Kidney tubule cell (primary cell): ENCODE measurements around the gene NTM.

Source experiments
- DNase-seq: peaks from one replicate; pipeline ENCODE4 v3.0.0-alpha.2; 2018; ENCODE audit warnings: low spot score

Gene NTM

DNA sequence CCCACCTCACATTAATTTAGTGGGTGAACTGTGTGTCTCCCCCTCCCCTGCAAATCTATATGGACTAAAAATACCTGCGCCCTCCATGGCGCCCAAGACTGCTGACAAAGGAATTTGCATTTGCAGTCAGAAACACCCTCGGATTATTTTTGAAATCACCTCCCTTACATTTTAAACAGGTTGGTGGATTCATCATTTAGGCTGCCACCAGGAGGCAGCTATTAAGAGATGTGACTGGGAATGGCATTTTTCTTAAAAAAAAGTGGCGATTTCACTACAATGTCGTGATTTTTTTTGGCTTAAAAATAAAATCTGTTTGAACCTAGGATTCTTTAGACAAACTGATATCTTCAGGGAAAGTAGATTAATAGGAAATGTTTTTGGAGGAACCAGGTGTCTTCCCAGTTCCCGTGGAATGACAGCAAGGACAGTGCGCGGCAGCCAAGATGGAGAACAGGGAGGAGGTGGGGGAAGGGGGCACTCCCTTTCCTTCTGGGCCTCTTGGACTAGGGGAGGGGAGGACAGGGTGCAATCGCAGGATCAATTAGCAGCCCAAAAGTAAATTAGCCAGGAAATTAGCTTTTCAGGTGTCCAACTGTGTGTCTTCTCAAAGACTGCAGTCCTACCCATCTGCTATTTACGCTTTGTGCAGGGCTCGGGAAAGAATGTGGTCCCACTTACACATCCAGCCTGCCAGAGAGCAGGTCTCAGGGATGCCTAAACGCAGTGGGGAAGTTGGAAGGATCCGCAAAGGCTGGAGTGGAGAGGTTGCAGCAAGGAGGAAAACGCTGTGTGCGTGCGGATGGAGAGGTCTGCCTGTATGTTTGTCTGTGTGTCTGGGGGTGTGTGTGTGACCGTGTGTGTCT is 496.4 kb downstream of the NTM start:
- DNase-seq: no peak

DNA sequence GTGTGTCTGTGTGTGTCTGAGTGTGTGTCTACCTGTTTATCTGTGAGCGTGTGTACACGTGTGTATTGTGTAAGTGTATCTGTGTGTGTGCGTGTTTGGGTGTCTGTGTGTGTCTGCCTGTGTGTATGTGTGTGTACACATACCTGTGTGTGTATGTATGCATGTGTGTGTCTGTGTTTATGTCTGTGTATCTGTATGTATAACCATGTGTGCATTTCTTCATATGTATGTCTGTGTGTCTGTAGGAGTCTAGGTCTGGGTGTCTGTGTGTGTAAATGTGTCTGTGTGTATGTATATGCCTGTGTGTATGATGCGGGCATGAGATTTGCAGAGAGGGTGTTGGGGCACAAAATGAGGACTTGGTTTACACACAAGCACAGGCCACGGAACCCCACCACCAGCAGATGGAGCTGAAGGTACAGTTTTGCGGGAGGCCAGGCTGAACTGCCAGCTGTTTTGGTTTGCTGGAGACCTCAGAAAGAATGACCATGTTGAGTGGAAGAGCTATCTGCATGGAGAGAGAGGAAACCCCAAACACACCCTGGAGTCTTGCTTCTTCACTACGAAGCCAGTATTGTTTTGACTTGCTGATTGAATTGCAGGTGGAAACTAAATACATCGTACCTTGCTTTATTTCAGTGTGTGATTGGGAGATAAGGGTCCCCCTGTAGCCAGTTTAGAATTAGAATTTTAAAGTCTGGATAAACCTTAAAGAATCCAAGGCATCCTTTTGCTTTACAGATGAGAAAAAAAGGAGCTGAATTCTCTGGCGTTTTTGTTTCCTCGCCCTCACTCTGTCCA is 497.2 kb downstream of the NTM start:
- DNase-seq: peak; percentile 78

DNA sequence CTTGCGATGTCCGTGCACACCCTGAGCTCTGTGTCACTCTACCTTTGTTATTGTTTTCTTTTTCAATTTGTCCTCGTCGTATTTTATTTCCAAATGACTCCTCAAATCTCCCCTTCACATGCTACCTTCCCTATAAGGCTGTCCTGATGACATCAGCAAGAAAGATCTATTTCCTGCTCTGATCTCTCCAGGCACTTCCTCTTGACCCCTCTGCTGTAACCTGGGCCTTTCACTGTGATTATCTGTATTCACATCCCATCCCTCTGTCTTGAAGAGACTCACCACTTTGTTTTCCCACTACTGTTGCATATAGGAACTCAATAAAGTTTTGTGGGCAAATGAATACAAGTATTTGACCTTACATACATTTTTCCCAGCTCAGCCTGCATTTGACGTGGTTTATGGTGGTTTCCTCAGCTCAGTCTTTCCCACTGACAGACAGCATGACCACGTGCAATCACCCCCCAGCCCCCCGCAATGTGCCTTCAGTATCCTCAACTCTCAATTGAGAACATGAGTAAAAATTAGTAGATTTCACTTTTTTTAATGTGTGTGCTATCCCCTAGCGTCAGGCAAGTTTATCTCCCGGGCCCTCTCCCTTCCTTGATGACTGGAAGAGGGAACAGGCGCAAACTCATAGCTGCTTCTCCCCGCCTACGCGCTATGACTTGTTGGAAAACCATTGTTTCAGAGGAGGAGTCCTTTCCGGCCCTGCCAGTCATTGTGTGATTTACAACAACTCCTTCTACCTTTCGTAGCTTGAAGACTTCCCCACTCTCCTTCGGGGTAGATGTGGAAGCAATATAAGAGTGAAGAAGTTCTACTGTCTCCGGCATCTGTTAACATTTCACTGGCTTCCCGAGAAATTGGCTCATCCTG is 498.5 kb downstream of the NTM start:
- DNase-seq: peak; percentile 28

DNA sequence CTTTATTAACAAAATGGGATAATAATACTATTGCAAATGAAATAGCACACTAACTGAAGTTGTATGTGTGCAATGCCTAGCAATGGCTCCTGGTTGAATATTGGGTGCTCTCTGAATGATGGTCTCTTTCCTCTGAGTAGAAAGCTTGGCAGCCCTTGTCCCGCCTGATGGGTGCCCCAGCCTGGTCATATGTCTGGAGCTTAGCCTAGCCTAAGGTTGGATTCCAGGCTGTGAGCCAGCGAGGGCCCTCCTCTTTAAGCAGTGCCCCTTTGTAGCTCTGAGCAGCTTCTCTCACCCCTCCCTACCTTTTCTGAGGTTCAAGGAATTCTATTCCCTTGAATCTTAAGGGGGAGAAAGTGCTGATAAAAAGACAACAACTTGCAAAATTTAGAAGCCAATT is 499.9 kb downstream of the NTM start:
- no peak for DNase-seq

DNA sequence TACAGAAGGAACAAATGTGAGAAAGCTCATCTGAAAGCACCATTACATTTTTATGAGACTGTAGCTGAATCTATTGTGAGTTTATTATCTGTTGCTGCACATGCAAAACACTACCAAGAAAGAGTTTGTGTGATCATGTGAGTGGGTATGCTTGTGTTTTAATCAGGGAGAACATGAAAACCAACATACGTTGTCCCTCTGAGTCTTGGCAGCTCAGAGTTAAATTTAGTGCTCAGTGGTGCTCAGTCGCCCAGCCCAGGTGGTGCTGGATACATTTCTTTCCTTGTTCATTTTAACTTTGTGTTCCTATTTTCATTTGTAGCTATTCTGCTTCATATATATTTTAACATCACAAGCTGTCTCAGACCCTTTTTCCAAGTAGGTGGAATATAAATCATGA is 500.6 kb downstream of the NTM start:
- DNase-seq: no peak

DNA sequence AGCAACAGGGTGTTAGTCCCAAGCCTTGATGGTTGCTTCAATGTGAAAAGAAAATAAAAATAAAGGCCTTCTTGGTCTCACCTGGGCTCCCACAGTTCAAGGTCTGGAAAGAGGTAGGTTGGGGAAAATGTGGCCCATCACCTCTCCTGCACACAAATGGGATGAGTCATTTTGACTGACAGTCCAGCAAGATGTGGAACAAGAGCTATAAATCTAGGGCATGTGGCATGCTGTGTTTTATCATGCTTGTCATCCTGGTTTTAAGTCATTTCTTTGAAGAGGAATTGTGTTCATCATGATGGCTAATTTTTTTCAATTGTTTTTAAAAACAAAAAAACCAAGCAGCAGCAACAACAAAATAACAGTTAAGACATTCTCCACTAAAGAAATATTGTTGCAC is 503.7 kb downstream of the NTM start:
- peak; percentile 75 for DNase-seq

DNA sequence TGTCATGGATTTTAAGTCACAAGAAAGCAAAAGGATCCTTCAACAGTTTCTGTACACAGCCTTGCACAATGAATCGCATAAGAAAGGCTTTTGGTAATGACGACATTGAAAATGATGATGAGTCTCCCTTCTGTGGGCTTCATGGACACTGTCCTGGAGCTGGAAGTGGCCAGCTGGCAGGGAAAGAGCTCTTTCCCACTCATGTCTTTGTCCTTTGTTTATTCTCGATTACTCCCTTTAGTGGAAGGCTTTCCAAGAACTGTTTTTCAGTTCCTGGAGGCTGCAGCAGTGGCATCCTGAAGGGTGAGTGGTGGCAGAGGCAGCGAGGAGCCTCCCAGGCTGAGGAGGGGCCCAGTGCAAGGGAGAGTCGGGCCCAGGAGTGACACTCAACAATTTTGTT is 505.2 kb downstream of the NTM start:
- DNase-seq: no peak

DNA sequence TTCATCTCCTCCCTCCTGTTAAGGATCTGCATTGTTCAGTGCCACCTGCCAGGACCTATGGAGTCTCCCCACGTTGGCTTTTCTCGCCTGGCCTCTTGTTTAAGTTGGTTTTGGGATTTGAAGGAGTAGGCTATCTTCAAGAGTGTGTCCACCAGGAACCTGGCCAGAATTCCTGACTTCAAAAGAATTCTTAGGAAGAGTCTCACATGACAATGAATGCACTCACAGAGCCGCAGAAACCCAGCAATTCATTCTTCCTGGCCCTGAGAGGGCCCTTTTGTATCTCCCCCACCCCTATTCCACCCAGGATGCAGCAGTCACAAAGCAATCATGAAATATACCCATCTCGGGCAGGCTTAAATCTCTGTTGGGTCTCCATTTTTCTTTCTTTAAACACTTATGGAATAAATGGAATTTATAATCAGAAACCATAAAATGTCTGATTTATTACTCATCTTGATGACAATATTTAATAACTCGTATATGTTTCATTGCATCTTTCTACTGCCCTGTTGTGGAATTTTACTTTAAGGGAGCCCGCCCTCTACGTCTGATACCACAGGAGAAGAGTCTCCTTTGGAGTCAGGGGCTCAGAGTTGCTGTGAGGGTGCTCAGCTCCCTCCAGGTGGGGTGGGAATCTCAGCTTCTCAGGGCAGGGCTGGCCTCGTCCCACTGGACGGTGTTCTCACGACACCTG is 507.0 kb downstream of the NTM start:
- DNase-seq: no peak

DNA sequence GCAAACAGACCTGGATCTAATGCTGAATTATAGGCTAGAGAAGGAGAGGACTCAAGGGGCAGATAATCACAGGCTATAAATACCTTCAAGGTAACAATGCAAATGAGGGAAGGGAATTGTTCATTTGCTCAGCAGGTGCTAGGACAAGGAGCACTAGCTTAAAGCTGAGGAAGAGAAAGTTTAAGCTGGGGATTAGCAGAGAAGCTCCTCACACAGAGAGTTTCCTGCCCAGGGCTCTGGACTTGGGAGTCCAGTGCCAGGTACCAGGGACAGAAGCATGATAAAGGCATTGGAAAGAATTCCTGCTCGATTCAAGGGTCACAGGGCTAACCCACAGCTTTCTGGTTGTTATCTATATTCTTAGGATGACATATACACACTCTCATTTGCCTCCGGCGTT is 509.9 kb downstream of the NTM start:
- DNase-seq: no peak

DNA sequence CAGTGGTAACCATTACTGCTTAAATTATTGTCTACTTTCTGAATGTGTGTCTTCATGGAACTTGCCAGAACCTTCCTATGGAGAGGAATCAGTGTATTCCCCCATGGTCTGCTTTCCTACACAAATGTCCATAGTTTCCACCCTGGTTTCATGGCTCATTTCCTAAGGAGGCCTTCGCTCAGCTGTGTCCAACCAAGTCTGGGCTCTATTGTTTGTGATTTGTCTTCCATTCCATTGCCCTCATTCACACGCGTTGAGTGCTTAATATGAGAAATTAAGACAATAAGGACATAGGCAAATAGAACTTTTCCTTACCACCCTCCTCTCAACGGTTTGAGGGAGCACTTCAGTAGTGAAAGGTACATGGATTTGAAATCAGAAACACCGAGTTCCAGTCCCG is 510.6 kb downstream of the NTM start:
- DNase-seq: peak; percentile 56

DNA sequence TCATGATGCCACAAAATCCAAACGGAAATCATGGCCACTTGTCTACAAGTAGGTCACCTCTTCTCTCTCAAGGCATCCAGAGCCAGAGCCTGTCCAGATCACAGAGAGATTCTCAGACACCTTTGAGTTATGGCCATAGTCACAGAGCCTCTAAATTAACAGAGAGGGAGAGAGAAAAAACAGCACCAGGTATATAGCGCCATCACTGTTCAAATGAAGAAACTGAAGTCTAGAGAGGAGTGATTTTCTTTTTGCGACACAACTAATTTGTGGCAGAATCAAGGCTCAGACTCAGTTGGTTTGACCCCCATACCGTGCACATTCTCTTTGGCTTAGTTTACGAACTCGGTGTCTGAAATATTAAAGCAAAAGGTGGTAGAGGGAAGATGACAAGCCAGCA is 512.9 kb downstream of the NTM start:
- no peak for DNase-seq

DNA sequence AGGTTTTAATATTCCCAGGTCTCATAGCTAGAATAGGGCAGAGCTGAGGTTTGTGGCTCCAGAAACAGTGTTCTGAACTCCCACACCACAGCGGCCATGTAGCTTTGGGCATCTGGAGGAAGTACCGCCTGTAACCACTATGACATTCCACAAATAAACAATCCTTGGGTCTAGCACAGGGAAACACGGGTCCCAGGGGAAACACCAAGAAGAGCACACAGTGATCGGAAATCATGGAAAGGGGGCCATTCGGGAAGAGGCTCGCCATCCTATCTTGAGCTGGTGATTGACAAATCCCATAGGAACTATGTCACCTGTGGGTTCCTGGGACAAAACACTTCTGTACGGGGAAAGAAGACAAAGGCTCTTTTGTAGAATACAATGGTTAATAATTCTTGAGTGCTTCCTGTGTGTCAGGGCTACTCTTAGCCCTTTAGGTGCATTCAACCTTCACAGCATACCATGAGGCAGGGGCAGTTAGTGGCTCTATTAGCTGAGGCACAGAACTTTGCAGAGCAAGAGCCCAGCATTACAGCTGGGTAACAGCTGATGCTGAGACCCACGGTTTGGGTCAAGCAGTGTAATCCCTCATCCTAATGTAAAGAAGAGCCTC is 514.2 kb downstream of the NTM start:
- peak; percentile 91 for DNase-seq

DNA sequence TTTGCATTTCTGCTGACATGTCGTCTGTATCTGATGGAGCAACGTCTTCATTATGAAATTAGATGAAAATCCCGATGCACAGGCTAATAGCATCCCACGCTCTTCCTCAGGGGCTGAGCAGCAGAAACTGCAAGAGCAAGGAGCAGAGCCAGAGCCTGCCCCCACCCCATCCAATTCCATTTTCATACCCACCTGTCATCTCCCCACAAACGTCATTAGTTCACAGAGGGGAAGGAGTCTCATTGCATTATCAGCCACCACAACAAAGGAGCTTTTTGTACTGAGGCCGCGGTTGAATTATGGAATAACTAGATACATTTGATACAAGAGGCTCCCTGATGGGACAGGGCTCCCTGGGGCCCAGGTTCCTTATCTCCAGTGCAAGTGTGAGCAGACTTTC is 515.0 kb downstream of the NTM start:
- no peak for DNase-seq

DNA sequence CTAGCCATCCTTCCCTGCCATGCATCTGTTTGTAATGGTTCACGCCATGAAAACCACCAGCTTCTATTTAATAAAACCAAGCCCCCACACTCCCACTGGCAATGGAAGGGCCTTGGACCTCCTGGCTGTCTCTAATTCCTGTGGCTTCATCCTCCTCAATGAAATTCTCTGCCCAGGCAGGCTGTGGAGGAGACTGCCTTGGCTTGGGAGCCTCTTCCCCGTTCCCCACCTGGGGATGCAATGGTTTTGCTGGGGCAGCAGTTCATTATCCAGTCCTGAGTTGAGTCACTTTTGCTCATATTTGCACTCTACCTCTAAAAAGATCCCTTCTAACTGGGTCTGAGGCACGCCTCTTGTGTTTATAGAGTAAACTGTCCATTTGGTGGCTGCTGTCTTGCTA is 515.8 kb downstream of the NTM start:
- peak; percentile 55 for DNase-seq

DNA sequence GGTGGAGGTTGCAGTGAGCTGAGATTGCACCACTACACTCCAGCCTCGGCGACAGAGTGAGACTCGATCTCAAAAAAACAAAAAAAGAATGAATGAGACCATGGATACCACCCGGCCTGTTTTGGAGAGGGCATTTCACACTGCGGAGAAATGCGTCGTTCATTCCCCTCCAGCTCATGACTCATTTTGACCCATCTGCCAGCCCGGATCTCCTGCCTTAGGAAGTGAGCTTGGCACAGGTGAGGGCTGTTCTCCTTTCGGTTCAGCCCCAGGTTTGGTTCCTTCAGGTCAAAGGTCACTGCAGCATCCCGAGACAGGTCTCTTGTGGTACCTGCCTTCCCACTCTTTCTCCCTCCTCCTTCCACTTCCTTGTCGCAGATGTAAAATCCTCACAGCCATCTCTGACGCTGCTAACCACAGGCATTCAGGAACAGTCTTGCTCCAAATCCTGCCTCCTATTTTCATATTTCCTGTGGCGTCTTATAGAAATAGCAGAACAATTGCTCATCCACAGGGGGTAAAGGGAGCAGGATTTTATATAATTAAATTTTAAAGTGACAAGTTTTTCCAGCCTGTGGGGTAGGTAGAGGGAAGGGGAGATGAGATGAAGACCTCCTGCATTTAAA is 517.9 kb downstream of the NTM start:
- peak; percentile 94 for DNase-seq

DNA sequence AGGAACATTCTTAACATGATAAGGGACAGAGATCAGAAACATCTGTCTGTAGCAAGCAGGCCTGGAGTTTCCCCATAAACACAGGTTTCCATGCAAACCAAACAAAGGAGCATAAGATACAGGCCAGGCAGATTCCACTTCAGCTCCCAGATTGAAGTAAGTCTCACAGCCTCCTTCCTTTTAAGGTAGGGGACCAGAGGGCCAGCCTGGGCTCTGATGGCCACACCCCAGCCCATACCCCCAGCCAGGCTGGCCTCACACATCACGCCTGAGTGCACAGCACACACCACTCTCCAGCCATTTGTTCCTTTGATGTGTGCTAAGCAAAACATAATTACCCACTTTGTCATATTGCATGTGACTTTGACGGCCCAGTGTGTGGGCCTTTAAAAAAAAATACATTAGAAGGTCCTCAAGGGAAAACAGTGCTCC is 518.7 kb downstream of the NTM start:
- DNase-seq: peak; percentile 92

DNA sequence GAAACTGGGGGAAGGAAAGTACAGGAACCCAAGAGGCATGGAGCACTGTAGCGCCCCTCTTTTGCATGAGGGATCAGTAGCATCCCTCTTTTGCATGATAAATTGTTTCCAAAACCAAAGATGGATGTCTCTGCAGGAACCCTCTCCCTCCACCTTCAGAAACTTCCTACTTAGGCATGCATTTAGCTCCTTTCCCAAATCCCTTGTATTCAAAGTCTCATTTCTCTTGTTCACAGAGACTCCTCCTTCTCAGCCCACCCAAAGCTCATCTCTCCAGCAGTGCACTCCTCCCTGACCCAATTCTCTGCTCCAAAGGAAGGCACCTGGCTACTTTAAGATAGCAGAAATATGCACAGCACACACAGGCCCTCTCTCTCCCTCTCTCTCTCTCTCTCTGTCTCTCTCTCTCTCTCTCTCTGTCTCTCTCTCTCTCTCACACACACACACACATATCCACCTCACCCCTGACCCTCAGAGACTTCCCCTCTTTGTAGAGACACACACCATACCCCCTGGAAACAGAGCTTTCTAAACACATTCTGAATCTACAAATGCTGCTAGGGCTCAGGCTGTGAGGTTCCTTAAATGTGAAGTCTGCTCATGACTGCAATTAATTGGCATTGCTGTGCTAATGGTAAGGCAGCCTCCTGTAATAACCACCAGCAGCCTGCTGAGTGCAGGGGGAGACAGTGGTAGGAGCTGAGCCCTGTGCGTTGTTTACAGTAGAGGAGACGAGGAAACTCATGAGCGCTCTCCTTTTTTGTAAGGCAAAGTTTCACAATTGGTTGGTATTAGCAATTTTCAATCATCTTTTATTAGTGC is 519.6 kb downstream of the NTM start:
- no peak for DNase-seq

DNA sequence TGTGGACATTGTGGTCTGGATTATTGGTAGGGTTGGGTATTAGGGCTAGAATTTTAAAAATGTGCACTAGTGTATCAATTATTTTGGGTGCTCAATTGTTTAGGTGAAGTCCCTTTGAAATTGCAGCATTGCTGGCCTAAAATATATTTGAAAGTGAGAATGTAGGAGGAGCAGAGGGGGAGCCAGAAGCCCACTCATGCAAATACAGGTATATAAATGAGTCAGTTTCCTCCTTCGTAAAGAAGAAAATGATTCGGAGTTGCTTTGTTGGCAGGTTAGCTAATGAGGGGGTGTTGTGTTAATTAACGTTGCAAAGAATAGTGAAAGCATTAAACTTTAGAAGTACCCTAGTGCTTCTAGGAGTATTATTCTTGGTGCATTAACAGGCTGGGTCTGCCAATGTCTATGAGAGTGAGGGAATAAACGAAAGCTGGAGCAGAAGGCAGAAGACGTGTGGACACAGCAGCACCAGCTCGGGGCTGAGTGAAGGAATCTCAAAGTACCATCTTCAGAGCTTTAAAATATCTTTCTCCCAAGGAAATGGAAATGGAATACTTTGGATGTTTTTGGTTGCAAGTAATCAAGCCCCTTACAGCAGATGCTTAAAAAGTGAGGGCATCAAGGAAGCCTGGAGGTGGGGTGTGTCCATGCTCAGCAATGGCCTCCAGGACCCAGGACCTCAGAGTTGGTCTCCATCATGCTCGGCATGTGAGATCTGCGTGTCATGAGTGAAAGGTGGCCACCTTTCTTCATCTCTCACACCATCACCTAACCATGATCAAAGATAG is 522.9 kb downstream of the NTM start:
- DNase-seq: no peak

DNA sequence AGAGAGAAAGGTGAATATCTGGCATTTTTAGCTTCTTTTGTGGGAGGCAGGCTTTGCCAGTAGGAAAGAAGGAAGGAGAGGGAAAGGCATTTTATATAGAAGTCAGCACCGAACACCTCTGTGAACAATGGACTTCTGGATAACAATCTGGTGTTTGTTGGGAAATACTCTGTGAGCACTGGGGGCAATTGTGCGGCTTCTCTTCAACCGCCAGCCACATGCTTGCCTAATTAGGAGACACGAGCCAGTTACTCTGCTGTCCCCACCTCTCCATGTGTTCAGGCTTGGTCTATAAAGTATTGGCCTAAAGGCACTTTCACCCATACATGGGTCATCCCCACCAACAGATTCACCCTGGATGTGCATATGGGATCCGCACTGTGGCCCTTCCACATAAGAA is 523.6 kb downstream of the NTM start:
- DNase-seq: no peak
